Astrocyte (in vitro differentiated cells and primary cell): Measurements from ENCODE around the gene XCL1. TPM values are rescaled to one million over a fixed set of nuclear protein-coding genes. Genes with fewer than 3 reads are reported as not detected.

Experiments
- DNase-seq: peaks from one replicate; pipeline ENCODE4 v3.0.0-alpha.2; 2010; ENCODE audit warnings: low read depth
- FAIRE-seq: peaks from 2 replicates; lab custom pipeline; 2011; peaks lifted over from hg19 to GRCh38; lab: Jason Lieb, UNC
- H2AFZ ChIP-seq: 2 replicates; pipeline ENCODE4 v1.6.0; 2012; ENCODE audit warnings: low read depth, low read length, inconsistent platforms
- H3K27ac ChIP-seq: 2 replicates; pipeline ENCODE4 v1.5.1; 2011; ENCODE audit warnings: low read depth, low read length, inconsistent platforms
- H3K27me3 ChIP-seq: 2 replicates; pipeline ENCODE4 v1.6.0; 2011; ENCODE audit warnings: low read length, inconsistent platforms; ENCODE audit not compliant: insufficient read depth
- H3K36me3 ChIP-seq: 2 replicates; pipeline ENCODE4 v1.5.1; 2011; ENCODE audit warnings: low read length, inconsistent platforms; ENCODE audit not compliant: insufficient read depth
- H3K4me1 ChIP-seq: 2 replicates; pipeline ENCODE4 v1.5.1; 2011; ENCODE audit warnings: low read length, inconsistent platforms; ENCODE audit not compliant: insufficient read depth
- H3K4me2 ChIP-seq: 2 replicates; pipeline ENCODE4 v1.6.0; 2012; ENCODE audit warnings: low read length, inconsistent platforms
- H3K4me3 ChIP-seq: 2 replicates; pipeline ENCODE4 v1.5.1; 2011; ENCODE audit warnings: low read depth, mild to moderate bottlenecking, low read length, inconsistent platforms; ENCODE audit not compliant: insufficient read depth
- H3K79me2 ChIP-seq: 2 replicates; pipeline ENCODE4 v1.6.0; 2012; ENCODE audit warnings: mild to moderate bottlenecking, low read length, inconsistent platforms; ENCODE audit not compliant: insufficient read depth
- H3K9ac ChIP-seq: 2 replicates; pipeline ENCODE4 v1.6.0; 2012; ENCODE audit warnings: mild to moderate bottlenecking, low read length, inconsistent platforms
- H3K9me3 ChIP-seq: 2 replicates; pipeline ENCODE4 v1.5.1; 2012; ENCODE audit warnings: low read depth, mild to moderate bottlenecking, low read length, inconsistent platforms; ENCODE audit not compliant: insufficient read depth
- H4K20me1 ChIP-seq: 2 replicates; pipeline ENCODE4 v1.6.0; 2012; ENCODE audit warnings: low read length, inconsistent platforms; ENCODE audit not compliant: insufficient read depth
- H3K27ac Mint-ChIP-seq: one replicate; pipeline ENCODE4 v1.8.0; 2021; ENCODE audit warnings: mild to moderate bottlenecking, mixed read lengths; ENCODE audit not compliant: unreplicated experiment
- H3K27me3 Mint-ChIP-seq: one replicate; pipeline ENCODE4 v1.8.0; 2021; ENCODE audit warnings: low read depth, mixed read lengths; ENCODE audit not compliant: unreplicated experiment
- H3K36me3 Mint-ChIP-seq: one replicate; pipeline ENCODE4 v1.8.0; 2021; ENCODE audit warnings: low read depth, mixed read lengths; ENCODE audit not compliant: unreplicated experiment
- H3K4me1 Mint-ChIP-seq: one replicate; pipeline ENCODE4 v1.8.0; 2021; ENCODE audit warnings: low read depth, mixed read lengths; ENCODE audit not compliant: unreplicated experiment
- H3K4me3 Mint-ChIP-seq: one replicate; pipeline ENCODE4 v1.8.0; 2021; ENCODE audit warnings: mild to moderate bottlenecking, moderate library complexity, mixed read lengths; ENCODE audit not compliant: unreplicated experiment
- H3K9me3 Mint-ChIP-seq: one replicate; pipeline ENCODE4 v1.8.0; 2021; ENCODE audit warnings: mild to moderate bottlenecking, mixed read lengths; ENCODE audit not compliant: unreplicated experiment
- EZH2 ChIP-seq: IDR thresholded peaks from 2 replicates; pipeline ENCODE4 v1.6.1; 2012; ENCODE audit warnings: mild to moderate bottlenecking, low read length, inconsistent platforms; ENCODE audit not compliant: insufficient read depth
- total RNA-seq: library from RNA; stranded (reverse); gene quantifications from 2 replicates; pipeline ENCODE4 v1.2.1, GENCODE V29; 2021
- TF ChIP-seq, protein P1 (sequence below): IDR thresholded peaks from 2 replicates; pipeline ENCODE4 v1.5.1; 2011; ENCODE audit warnings: low read depth, mild to moderate bottlenecking, inconsistent platforms, low read length, moderate library complexity; ENCODE audit not compliant: insufficient read depth

The XCL1 gene
- total RNA-seq, 1 donor from 2014 or later = not detected

GRCh38 chr1:168618886-168619285, 42.5 kb downstream of the XCL1 start:
- H3K9ac ChIP-seq = no peak overlapping the region
- Mint-ChIP-seq H3K27me3 (no peaks in the 10 kb centered on the region), H3K27ac (no peak overlapping the region), H3K9me3 (no peaks in the 10 kb centered on the region), H3K4me3 (no peak overlapping the region), H3K4me1 (peaks cover 15% of the 10 kb centered on the region), H3K36me3 (no peaks in the 10 kb centered on the region)
- H4K20me1 ChIP-seq = no peaks in the 10 kb centered on the region
- no peak overlapping the region for H2AFZ ChIP-seq
- H3K27me3 ChIP-seq = no peaks in the 10 kb centered on the region
- no peak overlapping the region for H3K4me2 ChIP-seq
- DNase-seq = no peak
- H3K4me1 ChIP-seq = peaks cover 16% of the 10 kb centered on the region
- no peaks in the 10 kb centered on the region for H3K9me3 ChIP-seq
- no peak for FAIRE-seq
- no peak overlapping the region for H3K27ac ChIP-seq
- H3K79me2 ChIP-seq = no peaks in the 10 kb centered on the region
- TF ChIP-seq EZH2 = no peak
- TF ChIP-seq, protein P1, sequence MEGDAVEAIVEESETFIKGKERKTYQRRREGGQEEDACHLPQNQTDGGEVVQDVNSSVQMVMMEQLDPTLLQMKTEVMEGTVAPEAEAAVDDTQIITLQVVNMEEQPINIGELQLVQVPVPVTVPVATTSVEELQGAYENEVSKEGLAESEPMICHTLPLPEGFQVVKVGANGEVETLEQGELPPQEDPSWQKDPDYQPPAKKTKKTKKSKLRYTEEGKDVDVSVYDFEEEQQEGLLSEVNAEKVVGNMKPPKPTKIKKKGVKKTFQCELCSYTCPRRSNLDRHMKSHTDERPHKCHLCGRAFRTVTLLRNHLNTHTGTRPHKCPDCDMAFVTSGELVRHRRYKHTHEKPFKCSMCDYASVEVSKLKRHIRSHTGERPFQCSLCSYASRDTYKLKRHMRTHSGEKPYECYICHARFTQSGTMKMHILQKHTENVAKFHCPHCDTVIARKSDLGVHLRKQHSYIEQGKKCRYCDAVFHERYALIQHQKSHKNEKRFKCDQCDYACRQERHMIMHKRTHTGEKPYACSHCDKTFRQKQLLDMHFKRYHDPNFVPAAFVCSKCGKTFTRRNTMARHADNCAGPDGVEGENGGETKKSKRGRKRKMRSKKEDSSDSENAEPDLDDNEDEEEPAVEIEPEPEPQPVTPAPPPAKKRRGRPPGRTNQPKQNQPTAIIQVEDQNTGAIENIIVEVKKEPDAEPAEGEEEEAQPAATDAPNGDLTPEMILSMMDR = no peak
- H3K36me3 ChIP-seq = no peaks in the 10 kb centered on the region
- H3K4me3 ChIP-seq = no peak overlapping the region

GRCh38 chr1:168621356-168621755, 45.0 kb downstream of the XCL1 start:
- Mint-ChIP-seq H3K4me1 (peaks cover 17% of the 10 kb centered on the region), H3K27me3 (no peaks in the 10 kb centered on the region), H3K36me3 (no peaks in the 10 kb centered on the region), H3K4me3 (no peak overlapping the region), H3K27ac (no peak overlapping the region), H3K9me3 (no peaks in the 10 kb centered on the region)
- TF ChIP-seq, protein P1 = no peak
- no peak for TF ChIP-seq EZH2
- Histone ChIP-seq H3K27ac (no peak overlapping the region), H3K4me1 (peaks cover 16% of the 10 kb centered on the region), H4K20me1 (no peaks in the 10 kb centered on the region), H3K36me3 (no peaks in the 10 kb centered on the region), H3K79me2 (no peaks in the 10 kb centered on the region), H3K9ac (no peak overlapping the region), H3K4me3 (no peak overlapping the region), H2AFZ (no peak overlapping the region), H3K4me2 (peak overlapping the region; percentile 38), H3K9me3 (no peaks in the 10 kb centered on the region), H3K27me3 (no peaks in the 10 kb centered on the region)
- FAIRE-seq (peak; percentile 37), DNase-seq (peak; percentile 66)

DNA sequence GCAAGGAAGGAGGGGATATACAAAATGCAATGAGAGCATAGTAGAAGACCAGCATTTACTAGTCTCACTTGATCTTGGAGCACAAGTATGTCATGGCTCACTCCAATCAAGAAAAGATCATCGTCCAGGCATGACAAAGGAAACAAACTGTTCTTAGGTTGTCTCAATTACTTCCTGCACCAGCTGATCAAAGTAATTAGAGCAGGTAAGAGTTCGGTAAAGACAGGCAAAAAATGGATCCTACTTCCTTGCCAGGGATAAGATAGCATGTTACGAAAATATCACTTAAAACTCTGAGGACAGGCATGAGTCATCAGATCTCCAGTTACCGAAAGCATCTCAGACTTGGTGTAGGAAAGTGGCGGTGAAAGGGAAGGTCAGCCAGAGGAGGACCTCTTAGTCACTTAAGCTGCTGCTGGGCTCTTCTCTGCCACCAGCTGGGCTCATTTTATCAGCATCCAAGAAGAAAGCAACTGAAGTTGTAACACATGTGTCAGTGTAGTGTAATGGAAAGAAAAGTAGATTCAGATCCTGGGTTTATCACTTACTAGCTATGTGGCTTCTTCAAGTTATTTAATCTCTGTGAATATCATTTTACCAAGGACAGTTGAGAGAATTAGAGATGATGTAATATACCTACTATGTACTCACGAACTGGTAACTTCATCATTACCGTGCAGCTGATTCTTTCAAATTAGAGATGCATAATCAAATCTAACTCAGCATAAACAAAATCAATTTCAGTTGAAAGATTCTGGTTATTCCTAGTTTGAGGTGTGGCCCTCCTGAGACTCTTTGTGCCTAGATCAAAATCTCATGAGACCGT, 46.8 kb downstream of the XCL1 start:
- Mint-ChIP-seq H3K9me3 (no peaks in the 10 kb centered on the region), H3K4me3 (no peak overlapping the region), H3K27ac (peak overlapping the region; percentile 84), H3K36me3 (no peaks in the 10 kb centered on the region), H3K27me3 (no peaks in the 10 kb centered on the region), H3K4me1 (peaks cover 20% of the 10 kb centered on the region)
- peak; percentile 23 for FAIRE-seq
- Histone ChIP-seq H3K79me2 (no peaks in the 10 kb centered on the region), H3K27me3 (no peaks in the 10 kb centered on the region), H3K4me1 (peaks cover 16% of the 10 kb centered on the region), H3K36me3 (no peaks in the 10 kb centered on the region), H3K4me2 (peak overlapping the region; percentile 9), H3K9ac (no peak overlapping the region), H3K9me3 (no peaks in the 10 kb centered on the region), H4K20me1 (no peaks in the 10 kb centered on the region), H2AFZ (no peak overlapping the region), H3K4me3 (no peak overlapping the region), H3K27ac (no peak overlapping the region)
- TF ChIP-seq, protein P1 = no peak
- TF ChIP-seq EZH2 = no peak
- peak; percentile 96 for DNase-seq
